ENCODE results near the gene ZNF787. TPM values are rescaled to one million over a fixed set of nuclear protein-coding genes. Genes with fewer than 3 reads are reported as not detected.
"Not testable (repeated sequence)": the region's sequence is repeated elsewhere in the genome, so short reads cannot be mapped to it uniquely, and the experiment has no call there.

ZNF787 gene
- total RNA-seq, 1 experiment from 2014 or later, result 132 TPM

DNA sequence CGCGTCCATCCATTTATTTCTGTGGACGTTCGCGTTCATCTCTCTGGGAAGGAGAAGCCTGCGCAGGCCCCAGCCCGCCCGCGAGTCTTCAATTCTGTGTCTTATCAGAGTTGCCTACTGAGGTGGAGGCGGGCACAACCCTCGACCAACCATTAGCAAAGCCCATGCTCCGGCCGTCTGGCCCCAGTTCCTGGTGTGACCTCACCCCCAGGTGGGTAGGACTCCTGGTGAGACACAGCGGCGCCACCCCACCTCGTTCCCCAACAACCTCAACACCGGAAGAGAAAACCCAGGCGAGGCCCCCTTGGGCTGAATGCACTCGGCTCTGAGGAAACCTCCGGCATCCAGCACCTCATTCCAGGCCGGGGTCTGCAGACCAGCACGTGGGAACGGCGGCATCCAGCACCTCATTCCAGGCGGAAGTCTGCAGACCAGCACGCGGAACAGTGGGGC, 14.7 kb downstream of the ZNF787 start:
- Histone ChIP-seq H3K27me3 (ENCODE audit: control insufficient read depth, insufficient read depth, low read length) (no peaks in the 10 kb centered on the region), H3K4me3 (ENCODE audit: low read depth in 2 of 2, low read length in 2 of 2) (peak overlapping the region; percentile 41 to 56), H3K27ac (ENCODE audit: low read length) (peak overlapping the region; percentile 97), H3K36me3 (ENCODE audit: control insufficient read depth, insufficient read depth, low read length) (peaks cover 2% of the 10 kb centered on the region), H3K4me1 (ENCODE audit: control insufficient read depth, insufficient read depth, low read length) (peaks cover 73% of the 10 kb centered on the region), H3K9me3 (ENCODE audit: control insufficient read depth, insufficient read depth, low read depth, low read length) (no peaks in the 10 kb centered on the region)
- no TSS peak for BruUV-seq (replicated peaks)
- in situ Hi-C loops (cut with HindIII; ENCODE audit: low pct_unique_long_range_greater_than_20kb, low sequenced_read_pairs), result no loop called here
- TF ChIP-seq, protein P1, sequence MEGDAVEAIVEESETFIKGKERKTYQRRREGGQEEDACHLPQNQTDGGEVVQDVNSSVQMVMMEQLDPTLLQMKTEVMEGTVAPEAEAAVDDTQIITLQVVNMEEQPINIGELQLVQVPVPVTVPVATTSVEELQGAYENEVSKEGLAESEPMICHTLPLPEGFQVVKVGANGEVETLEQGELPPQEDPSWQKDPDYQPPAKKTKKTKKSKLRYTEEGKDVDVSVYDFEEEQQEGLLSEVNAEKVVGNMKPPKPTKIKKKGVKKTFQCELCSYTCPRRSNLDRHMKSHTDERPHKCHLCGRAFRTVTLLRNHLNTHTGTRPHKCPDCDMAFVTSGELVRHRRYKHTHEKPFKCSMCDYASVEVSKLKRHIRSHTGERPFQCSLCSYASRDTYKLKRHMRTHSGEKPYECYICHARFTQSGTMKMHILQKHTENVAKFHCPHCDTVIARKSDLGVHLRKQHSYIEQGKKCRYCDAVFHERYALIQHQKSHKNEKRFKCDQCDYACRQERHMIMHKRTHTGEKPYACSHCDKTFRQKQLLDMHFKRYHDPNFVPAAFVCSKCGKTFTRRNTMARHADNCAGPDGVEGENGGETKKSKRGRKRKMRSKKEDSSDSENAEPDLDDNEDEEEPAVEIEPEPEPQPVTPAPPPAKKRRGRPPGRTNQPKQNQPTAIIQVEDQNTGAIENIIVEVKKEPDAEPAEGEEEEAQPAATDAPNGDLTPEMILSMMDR (IDR thresholded peaks at IDR 0.05), result no peak
- 0 out of 2 replicates have a peak, but pooled peaks have one; percentile 14 for TF ChIP-seq SIN3A (IDR thresholded peaks at IDR 0.05; ENCODE audit: borderline replicate concordance, insufficient read depth, low read depth, low read length)
- ChIA-PET POLR2A (no interaction called here), CTCF (no interaction called here)
- intact Hi-C loops (cut with micrococcal nuclease; ENCODE audit: unreplicated experiment), result no loop called here
- ATAC-seq (peak; percentile 46), DNase-seq (ENCODE audit: low read depth, low spot score) (no peak)

DNA sequence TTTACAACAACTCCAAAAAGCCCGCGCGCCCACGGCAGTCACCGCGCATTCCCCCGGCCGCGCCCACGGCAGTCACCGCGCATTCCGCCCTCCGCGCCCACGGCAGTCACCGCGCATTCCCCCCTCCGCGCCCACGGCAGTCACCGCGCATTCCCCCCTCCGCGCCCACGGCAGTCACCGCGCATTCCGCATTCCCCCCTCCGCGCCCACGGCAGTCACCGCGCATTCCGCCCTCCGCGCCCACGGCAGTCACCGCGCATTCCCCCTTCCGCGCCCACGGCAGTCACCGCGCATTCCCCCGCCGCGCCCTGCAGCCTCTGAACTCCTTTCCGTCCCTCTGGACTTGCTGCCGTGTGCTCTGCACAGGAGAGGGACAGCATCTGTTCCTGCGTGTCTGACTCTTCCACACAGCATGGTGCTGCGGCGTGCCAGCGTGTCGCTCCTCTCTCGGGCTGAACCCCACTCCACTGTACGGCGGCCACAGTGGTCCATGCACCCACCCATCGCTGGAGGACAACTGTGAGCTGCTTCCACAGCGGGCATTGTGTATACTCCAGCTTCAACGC, 15.2 kb downstream of the ZNF787 start:
- peaks cover 68% of the 10 kb centered on the region for H3K4me1 ChIP-seq (ENCODE audit: control insufficient read depth, insufficient read depth, low read length)
- CTCF ChIA-PET, result interaction anchor here (0.6 kb wide), 1 partner anchor 148 kb away, joined by 3 read pairs; no protein-coding TSS in a partner anchor
- H3K9me3 ChIP-seq (ENCODE audit: control insufficient read depth, insufficient read depth, low read depth, low read length); POLR2A ChIA-PET; H3K36me3 ChIP-seq (ENCODE audit: control insufficient read depth, insufficient read depth, low read length); intact Hi-C loops (cut with micrococcal nuclease; ENCODE audit: unreplicated experiment); DNase-seq (ENCODE audit: low read depth, low spot score); H3K27me3 ChIP-seq (ENCODE audit: control insufficient read depth, insufficient read depth, low read length); BruUV-seq (replicated peaks); in situ Hi-C loops (cut with HindIII; ENCODE audit: low pct_unique_long_range_greater_than_20kb, low sequenced_read_pairs): not testable (repeated sequence)
- peak overlapping the region; percentile 41 to 56 for H3K4me3 ChIP-seq (ENCODE audit: low read depth in 2 of 2, low read length in 2 of 2)
- peak overlapping the region; percentile 97 for H3K27ac ChIP-seq (ENCODE audit: low read length)
- peak; percentile 9 for ATAC-seq
- TF ChIP-seq SIN3A (IDR thresholded peaks at IDR 0.05; ENCODE audit: borderline replicate concordance, insufficient read depth, low read depth, low read length), result 0 out of 2 replicates have a peak, but pooled peaks have one; percentile 9

DNA sequence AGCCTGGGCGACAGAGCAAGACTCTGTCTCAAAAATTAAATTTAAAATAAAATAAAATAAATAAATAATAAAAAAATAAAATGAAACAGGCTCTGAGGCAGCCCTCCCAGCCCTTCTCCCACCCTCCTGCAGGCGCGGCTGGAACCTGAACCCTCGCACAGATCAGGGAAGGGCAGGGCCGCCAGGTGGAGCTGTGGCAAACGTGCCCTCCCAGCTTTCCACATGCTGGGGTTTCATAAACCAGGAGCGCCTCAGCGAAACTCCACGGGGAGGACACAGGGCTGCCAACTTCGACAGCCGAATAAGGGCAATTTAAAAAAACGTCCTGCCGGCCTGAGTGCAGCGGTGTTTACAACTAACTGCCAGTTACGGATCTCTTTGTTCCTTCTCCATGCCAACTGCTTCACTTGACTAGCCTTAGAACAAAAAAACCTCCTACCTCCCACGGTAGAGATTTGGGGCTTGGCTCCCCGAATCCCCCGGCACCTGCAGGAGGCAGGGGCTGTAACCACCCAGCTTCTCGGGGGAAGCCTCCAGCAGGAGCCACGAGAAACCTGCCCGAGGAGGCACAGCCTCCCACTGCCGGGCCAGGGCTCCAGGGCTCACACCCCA, 15.9 kb downstream of the ZNF787 start:
- H3K36me3 ChIP-seq (ENCODE audit: control insufficient read depth, insufficient read depth, low read length), result peaks cover 6% of the 10 kb centered on the region
- in situ Hi-C loops (cut with HindIII; ENCODE audit: low pct_unique_long_range_greater_than_20kb, low sequenced_read_pairs) (no loop called here), intact Hi-C loops (cut with micrococcal nuclease; ENCODE audit: unreplicated experiment) (no loop called here)
- POLR2A ChIA-PET, result no interaction called here
- CTCF ChIA-PET, result interaction anchor here (0.6 to 1.3 kb wide), 6 partner anchors 14 to 228 kb away, joined by 3 to 13 read pairs (median 5); no protein-coding TSS in a partner anchor
- H3K4me3 ChIP-seq (ENCODE audit: low read depth in 2 of 2, low read length in 2 of 2), result peak overlapping the region; percentile 41 to 56
- H3K9me3 ChIP-seq (ENCODE audit: control insufficient read depth, insufficient read depth, low read depth, low read length), result no peaks in the 10 kb centered on the region
- TSS peak; percentile 65 for BruUV-seq (replicated peaks)
- TF ChIP-seq SIN3A (IDR thresholded peaks at IDR 0.05; ENCODE audit: borderline replicate concordance, insufficient read depth, low read depth, low read length) (peak; percentile 60; the same call in 1 of the 2 replicates), TCF7L2 (IDR thresholded peaks at IDR 0.05; ENCODE audit: low read depth, low read length) (peak; percentile 60; the same call in 1 of the 2 replicates), POLR2AphosphoS5 (IDR thresholded peaks at IDR 0.05; ENCODE audit: low read depth, low read length) (peak; percentile 57)
- TF ChIP-seq, protein P1 (IDR thresholded peaks at IDR 0.05), result peak; percentile 95
- TF ChIP-seq, protein P2, sequence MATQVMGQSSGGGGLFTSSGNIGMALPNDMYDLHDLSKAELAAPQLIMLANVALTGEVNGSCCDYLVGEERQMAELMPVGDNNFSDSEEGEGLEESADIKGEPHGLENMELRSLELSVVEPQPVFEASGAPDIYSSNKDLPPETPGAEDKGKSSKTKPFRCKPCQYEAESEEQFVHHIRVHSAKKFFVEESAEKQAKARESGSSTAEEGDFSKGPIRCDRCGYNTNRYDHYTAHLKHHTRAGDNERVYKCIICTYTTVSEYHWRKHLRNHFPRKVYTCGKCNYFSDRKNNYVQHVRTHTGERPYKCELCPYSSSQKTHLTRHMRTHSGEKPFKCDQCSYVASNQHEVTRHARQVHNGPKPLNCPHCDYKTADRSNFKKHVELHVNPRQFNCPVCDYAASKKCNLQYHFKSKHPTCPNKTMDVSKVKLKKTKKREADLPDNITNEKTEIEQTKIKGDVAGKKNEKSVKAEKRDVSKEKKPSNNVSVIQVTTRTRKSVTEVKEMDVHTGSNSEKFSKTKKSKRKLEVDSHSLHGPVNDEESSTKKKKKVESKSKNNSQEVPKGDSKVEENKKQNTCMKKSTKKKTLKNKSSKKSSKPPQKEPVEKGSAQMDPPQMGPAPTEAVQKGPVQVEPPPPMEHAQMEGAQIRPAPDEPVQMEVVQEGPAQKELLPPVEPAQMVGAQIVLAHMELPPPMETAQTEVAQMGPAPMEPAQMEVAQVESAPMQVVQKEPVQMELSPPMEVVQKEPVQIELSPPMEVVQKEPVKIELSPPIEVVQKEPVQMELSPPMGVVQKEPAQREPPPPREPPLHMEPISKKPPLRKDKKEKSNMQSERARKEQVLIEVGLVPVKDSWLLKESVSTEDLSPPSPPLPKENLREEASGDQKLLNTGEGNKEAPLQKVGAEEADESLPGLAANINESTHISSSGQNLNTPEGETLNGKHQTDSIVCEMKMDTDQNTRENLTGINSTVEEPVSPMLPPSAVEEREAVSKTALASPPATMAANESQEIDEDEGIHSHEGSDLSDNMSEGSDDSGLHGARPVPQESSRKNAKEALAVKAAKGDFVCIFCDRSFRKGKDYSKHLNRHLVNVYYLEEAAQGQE (IDR thresholded peaks at IDR 0.05; ENCODE audit: insufficient read depth in 1 of 2, low read depth in 2 of 2, low read length in 1 of 2), result no peak
- no peak for DNase-seq (ENCODE audit: low read depth, low spot score)
- H3K27ac ChIP-seq (ENCODE audit: low read length), result peak overlapping the region; percentile 97
- ATAC-seq, result peak; percentile 85
- H3K4me1 ChIP-seq (ENCODE audit: control insufficient read depth, insufficient read depth, low read length), result peaks cover 60% of the 10 kb centered on the region
- no peaks in the 10 kb centered on the region for H3K27me3 ChIP-seq (ENCODE audit: control insufficient read depth, insufficient read depth, low read length)

Data from Panc1 (cell line).